HG02970 (cell line): ENCODE results near the gene MYH7.

ENCODE experiments used
- ATAC-seq: cut with Tn5 transposase; IDR thresholded peaks from one replicate; pipeline ENCODE4 v1.9.1; 2021; ENCODE audit warnings: mild to moderate bottlenecking, moderate library complexity, moderate number of reproducible peaks; ENCODE audit not compliant: unreplicated experiment, low FRiP score

Gene MYH7

DNA sequence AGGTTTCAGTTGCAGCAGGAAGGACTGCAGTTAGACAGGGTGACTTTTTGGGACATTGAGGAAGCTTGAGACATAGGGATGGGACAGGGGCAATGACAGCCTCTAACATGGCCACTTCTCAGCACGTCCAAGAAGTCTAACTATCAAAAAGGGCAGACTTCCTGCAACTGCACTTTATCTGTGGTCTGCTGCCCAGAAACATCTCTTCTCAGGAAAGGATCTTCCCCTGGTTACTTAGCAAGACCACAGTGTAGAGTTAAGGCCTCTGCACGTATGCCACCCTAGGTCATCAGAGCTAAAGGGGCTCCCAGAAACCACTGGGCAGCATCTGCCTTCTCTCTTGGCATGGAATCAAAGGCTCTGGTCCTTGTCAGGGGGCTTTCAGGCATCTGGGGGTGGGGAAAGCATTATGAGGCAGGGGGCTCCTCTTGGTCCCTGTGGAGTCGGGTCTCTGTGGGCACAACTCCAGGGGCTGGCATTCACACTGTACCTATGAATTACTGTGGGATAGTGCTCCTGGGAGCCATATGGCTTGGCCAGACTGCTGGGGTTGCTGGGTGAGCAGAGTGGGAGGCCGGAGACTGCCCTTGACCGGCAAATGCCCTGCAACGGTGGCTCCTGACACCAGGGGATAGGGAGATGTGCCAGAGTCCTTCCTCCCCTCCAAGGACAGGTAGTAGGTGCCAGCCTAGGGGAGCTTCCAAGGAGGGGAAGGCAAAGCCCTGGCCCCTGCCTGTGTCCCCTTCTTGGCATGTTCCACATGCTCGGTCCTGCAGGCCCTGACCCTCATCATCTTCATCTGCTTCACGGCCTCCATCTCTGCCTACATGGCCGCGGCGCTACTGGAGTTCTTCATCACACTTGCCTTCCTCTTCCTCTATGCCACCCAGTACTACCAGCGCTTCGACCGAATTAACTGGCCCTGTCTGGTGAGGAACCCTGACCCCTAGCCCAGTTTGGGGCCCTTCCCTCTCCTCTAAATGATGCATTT lies 57.6 kb downstream of the MYH7 start:
- ATAC-seq, result no peak

- ATAC-seq, result no peak
Observed at GRCh38 chr14:23377198-23377550, 58.3 kb downstream of the MYH7 start.

DNA sequence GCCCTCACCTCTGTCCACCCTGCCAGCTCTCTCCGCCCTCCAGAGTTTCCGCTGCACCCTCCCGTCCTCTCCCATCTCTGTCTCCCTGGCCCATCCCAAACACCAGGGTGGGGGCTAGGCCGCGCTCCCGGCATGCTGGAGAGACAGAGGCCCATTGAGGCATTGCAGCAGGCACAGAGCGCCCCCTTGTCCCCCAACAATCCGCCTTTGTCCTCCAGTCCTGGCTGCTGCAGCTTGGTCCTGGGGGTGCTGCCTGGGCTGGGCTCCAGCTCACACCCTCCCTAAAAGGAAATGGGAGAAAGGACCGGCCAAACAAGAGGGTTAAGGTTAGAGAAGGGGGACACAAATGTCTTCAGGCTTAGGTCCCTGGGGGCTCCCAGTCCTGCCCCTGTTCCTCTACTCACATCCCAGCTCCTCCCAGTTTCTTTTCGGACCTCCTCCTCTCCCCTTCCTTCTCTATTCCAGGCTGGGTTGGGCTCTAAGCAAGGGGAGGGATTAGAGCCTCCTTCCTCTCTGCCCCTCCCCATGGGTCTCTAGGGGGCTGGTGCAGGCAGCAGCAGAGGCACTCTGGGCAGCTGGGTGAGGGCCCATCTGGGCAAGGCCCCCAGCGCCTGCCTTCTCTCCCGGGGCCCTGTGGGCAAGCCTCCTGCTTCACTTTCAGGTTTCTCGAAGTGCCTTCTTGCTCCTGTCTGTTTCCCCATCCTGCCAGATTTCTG lies 58.8 kb downstream of the MYH7 start, which contains the start of gene CMTM5:
Gene CMTM5 (plus strand): TSS at position 565 of the 716 bp plus-strand sequence. CDS start 206 bp downstream, outside the sequence.
- no peak for ATAC-seq

GRCh38 chr14:23375527-23376251 lies 59.8 kb downstream of the MYH7 start:
- ATAC-seq, result no peak

DNA sequence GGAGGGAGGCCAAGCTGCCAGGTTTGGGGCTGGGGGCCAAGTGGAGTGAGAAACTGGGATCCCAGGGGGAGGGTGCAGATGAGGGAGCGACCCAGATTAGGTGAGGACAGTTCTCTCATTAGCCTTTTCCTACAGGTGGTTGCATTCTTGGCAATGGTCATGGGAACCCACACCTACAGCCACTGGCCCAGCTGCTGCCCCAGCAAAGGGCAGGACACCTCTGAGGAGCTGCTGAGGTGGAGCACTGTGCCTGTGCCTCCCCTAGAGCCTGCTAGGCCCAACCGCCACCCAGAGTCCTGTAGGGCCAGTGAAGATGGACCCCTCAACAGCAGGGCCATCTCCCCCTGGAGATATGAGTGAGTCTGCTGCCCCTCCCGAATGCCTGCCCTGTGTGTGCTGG lies 62.4 kb downstream of the MYH7 start:
- ATAC-seq, result no peak

DNA sequence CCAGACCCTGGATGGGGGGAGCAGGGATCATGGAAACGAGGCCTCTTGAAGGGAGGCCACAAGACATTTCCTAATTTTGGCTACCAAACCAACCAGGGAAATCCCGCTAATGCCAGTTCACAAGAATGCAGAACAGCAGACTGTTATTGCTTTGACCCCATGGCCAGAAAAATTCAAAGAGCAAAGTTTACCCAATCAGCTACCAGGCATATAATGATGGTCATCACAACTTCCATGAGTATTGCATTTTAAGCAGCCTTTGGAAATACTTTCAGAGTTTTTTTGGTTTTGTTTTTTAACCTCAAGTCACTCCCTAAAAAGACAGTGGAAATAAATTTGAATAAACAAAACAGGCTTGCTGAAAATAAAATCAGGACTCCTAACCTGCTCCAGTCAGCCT lies 63.0 kb downstream of the MYH7 start, which contains the start of gene IL25:
Gene IL25 (plus strand): TSS at position 301 of the 400 bp plus-strand sequence.
- no peak for ATAC-seq

- no peak for ATAC-seq
Observed at GRCh38 chr14:23371865-23372264, 63.6 kb downstream of the MYH7 start.

- ATAC-seq, result no peak
Observed at GRCh38 chr14:23370221-23370620, 65.2 kb downstream of the MYH7 start.

DNA sequence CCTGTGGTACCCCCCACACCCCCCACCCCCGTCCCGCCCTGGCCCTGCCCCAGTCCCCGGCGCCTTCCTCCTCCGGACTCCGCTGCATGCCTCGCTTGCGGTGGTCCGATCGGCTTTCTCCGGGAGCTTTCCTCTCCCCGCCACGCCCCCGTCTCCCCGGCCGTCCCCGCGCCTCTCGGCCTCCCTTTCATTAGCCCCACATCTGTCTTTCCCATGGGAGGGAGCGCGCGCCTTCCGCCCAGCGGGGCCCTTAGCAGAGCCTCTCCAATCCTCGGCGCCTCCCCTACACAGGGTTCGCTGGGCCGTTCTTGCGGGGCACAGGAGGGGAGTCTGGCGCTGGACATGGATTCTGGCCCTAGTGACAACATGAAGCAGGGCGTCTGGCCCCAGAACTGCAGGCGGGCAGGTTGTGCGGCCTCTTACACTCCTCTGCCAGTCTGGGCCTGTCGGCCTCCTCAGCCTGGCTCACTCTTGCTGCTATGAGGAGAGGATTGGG lies 69.0 kb downstream of the MYH7 start:
- ATAC-seq, result no peak

DNA sequence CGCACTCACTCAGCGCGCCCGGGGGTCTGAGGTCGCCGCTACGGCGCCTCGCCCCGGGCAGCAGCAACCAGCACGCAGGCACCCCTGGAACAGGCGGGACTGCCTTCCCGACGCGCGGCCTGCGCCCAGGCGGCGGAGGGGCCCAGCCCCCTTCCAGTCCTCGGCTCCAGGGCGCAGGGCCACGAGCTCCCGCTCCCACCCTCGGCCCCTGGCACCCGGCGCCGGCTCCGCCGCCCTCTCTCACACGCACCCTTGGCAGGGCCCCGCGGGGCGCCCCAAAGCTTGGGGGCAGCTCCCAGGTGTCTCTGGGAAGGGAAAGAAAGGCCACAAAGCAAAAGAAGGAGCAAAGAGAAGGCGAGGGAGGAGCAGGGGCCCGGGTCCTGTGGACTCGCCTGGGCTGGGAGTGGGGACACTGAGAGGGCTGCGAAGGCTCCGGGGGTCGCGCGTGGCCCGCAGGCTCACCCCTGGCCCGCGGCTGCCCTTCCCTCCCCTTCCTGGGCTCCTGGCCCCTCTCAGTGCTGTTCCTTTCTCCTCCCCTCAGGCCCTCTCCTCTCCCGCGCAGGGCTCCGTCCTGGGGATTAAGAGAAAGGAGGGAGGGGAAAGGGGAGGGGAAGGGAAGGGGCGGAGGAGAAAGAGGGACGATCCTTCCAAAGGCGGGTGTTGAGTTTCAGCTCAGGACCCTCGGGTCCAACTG lies 69.6 kb downstream of the MYH7 start:
- ATAC-seq, result no peak

GRCh38 chr14:23365036-23365731 lies 70.3 kb downstream of the MYH7 start, which contains the start of gene EFS:
EFS (minus strand) TSS chr14:23365172; CDS start chr14:23365025, 147 bp downstream.
- ATAC-seq, result no peak

- no peak for ATAC-seq
Observed at GRCh38 chr14:23364164-23365035, 71.1 kb downstream of the MYH7 start.
